ENCODE measurements around the gene ATAD3C.
"Not testable (repeated sequence)": the region's sequence is repeated elsewhere in the genome, so short reads cannot be mapped to it uniquely, and the experiment has no call there.

DNA sequence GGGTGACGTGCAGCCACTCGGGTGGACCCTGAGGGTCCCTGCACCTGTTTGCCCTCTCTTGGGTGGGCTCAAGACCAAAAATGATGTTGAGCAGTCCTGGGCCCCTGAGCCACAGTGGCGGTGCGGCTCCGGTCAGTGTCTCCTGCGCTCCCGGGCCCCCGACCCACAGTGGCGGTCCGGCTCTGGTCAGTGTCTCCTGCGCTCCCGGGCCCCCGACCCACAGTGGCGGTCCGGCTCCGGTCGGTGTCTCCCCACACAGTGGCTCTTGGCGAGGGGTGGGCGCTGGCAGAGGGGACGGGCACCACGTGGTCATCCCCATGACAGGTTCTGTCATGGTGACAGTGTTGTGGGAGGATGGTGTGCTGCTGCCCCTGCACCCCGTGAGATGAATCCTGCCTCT lies 44.8 kb downstream of the ATAD3C start:
- TF ChIP-seq, protein P1, sequence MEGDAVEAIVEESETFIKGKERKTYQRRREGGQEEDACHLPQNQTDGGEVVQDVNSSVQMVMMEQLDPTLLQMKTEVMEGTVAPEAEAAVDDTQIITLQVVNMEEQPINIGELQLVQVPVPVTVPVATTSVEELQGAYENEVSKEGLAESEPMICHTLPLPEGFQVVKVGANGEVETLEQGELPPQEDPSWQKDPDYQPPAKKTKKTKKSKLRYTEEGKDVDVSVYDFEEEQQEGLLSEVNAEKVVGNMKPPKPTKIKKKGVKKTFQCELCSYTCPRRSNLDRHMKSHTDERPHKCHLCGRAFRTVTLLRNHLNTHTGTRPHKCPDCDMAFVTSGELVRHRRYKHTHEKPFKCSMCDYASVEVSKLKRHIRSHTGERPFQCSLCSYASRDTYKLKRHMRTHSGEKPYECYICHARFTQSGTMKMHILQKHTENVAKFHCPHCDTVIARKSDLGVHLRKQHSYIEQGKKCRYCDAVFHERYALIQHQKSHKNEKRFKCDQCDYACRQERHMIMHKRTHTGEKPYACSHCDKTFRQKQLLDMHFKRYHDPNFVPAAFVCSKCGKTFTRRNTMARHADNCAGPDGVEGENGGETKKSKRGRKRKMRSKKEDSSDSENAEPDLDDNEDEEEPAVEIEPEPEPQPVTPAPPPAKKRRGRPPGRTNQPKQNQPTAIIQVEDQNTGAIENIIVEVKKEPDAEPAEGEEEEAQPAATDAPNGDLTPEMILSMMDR (IDR thresholded peaks at IDR 0.05), result not testable (repeated sequence)
- TF ChIP-seq, protein P2, sequence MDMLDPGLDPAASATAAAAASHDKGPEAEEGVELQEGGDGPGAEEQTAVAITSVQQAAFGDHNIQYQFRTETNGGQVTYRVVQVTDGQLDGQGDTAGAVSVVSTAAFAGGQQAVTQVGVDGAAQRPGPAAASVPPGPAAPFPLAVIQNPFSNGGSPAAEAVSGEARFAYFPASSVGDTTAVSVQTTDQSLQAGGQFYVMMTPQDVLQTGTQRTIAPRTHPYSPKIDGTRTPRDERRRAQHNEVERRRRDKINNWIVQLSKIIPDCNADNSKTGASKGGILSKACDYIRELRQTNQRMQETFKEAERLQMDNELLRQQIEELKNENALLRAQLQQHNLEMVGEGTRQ (IDR thresholded peaks at IDR 0.05; ENCODE audit: borderline replicate concordance, low read depth, low read length), result not testable (repeated sequence)
- not testable (repeated sequence) for TF ChIP-seq TAF1 (IDR thresholded peaks at IDR 0.05; ENCODE audit: borderline replicate concordance, low read depth, low read length); EP300 (IDR thresholded peaks at IDR 0.05; ENCODE audit: borderline replicate concordance in 1 of 2, low read depth in 1 of 2, low read length in 1 of 2); RCOR1 (IDR thresholded peaks at IDR 0.05; ENCODE audit: low read length); GATA2 (CRISPR knock-in tag; IDR thresholded peaks at IDR 0.05); MXI1 (IDR thresholded peaks at IDR 0.05; ENCODE audit: low read depth, low read length); SMC3 (IDR thresholded peaks at IDR 0.05; ENCODE audit: low read depth, low read length); JUND (IDR thresholded peaks at IDR 0.05)
- TF ChIP-seq, protein P3, sequence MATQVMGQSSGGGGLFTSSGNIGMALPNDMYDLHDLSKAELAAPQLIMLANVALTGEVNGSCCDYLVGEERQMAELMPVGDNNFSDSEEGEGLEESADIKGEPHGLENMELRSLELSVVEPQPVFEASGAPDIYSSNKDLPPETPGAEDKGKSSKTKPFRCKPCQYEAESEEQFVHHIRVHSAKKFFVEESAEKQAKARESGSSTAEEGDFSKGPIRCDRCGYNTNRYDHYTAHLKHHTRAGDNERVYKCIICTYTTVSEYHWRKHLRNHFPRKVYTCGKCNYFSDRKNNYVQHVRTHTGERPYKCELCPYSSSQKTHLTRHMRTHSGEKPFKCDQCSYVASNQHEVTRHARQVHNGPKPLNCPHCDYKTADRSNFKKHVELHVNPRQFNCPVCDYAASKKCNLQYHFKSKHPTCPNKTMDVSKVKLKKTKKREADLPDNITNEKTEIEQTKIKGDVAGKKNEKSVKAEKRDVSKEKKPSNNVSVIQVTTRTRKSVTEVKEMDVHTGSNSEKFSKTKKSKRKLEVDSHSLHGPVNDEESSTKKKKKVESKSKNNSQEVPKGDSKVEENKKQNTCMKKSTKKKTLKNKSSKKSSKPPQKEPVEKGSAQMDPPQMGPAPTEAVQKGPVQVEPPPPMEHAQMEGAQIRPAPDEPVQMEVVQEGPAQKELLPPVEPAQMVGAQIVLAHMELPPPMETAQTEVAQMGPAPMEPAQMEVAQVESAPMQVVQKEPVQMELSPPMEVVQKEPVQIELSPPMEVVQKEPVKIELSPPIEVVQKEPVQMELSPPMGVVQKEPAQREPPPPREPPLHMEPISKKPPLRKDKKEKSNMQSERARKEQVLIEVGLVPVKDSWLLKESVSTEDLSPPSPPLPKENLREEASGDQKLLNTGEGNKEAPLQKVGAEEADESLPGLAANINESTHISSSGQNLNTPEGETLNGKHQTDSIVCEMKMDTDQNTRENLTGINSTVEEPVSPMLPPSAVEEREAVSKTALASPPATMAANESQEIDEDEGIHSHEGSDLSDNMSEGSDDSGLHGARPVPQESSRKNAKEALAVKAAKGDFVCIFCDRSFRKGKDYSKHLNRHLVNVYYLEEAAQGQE (IDR thresholded peaks at IDR 0.05; ENCODE audit: low read depth, low read length), result not testable (repeated sequence)
- TF ChIP-seq, protein P4, sequence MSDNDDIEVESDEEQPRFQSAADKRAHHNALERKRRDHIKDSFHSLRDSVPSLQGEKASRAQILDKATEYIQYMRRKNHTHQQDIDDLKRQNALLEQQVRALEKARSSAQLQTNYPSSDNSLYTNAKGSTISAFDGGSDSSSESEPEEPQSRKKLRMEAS (IDR thresholded peaks at IDR 0.05; ENCODE audit: low read depth), result not testable (repeated sequence)

All from SK-N-SH (cell line).